Fibroblast of peridontal ligament (primary cell): ENCODE results near the gene MAP4K4.

Experiments
- DNase-seq: peaks from one replicate; pipeline ENCODE4 v3.0.0-alpha.2; 2010; ENCODE audit errors: extremely low read depth

Gene MAP4K4

GRCh38 chr2:101864426-101864825 lies 166.9 kb downstream of the MAP4K4 start:
- no peak for DNase-seq

- DNase-seq: no peak
Observed at GRCh38 chr2:101868525-101868924, 171.0 kb downstream of the MAP4K4 start.

- DNase-seq: no peak
Observed at GRCh38 chr2:101869527-101869926, 172.0 kb downstream of the MAP4K4 start.

GRCh38 chr2:101870444-101870843 lies 172.9 kb downstream of the MAP4K4 start:
- DNase-seq: no peak

GRCh38 chr2:101871480-101871879 lies 174.0 kb downstream of the MAP4K4 start:
- no peak for DNase-seq

- DNase-seq: no peak
Observed at GRCh38 chr2:101872480-101872879, 175.0 kb downstream of the MAP4K4 start.

- DNase-seq: no peak
Observed at GRCh38 chr2:101873543-101873942, 176.0 kb downstream of the MAP4K4 start.

GRCh38 chr2:101874069-101874468 lies 176.6 kb downstream of the MAP4K4 start:
- DNase-seq: no peak

GRCh38 chr2:101879466-101879865 lies 182.0 kb downstream of the MAP4K4 start:
- DNase-seq: no peak

- no peak for DNase-seq
Observed at GRCh38 chr2:101881131-101881530, 183.6 kb downstream of the MAP4K4 start.

- DNase-seq: no peak
Observed at GRCh38 chr2:101882769-101883307, 185.3 kb downstream of the MAP4K4 start.

- DNase-seq: peak; percentile 77
Observed at GRCh38 chr2:101883860-101884259, 186.4 kb downstream of the MAP4K4 start.

GRCh38 chr2:101884423-101884822 lies 186.9 kb downstream of the MAP4K4 start:
- DNase-seq: no peak

- peak; percentile 86 for DNase-seq
Observed at GRCh38 chr2:101887328-101887727, 189.8 kb downstream of the MAP4K4 start.

GRCh38 chr2:101889460-101890098 lies 192.1 kb downstream of the MAP4K4 start:
- DNase-seq: no peak

GRCh38 chr2:101892377-101892776 lies 194.9 kb downstream of the MAP4K4 start:
- no peak for DNase-seq

GRCh38 chr2:101893681-101894381 lies 196.3 kb downstream of the MAP4K4 start:
- peak; percentile 53 for DNase-seq

- no peak for DNase-seq
Observed at GRCh38 chr2:101895039-101895438, 197.5 kb downstream of the MAP4K4 start.

GRCh38 chr2:101895819-101896322 lies 198.4 kb downstream of the MAP4K4 start:
- DNase-seq: no peak

- no peak for DNase-seq
Observed at GRCh38 chr2:101897301-101897700, 199.8 kb downstream of the MAP4K4 start.

GRCh38 chr2:101899265-101899664 lies 201.8 kb downstream of the MAP4K4 start:
- no peak for DNase-seq

- DNase-seq: no peak
Observed at GRCh38 chr2:101899871-101900270, 202.4 kb downstream of the MAP4K4 start.

GRCh38 chr2:101900375-101900774 lies 202.9 kb downstream of the MAP4K4 start:
- no peak for DNase-seq
